ENCODE data around the gene CCDC169. TPM values are rescaled to one million over a fixed set of nuclear protein-coding genes. Genes with fewer than 3 reads are reported as not detected.
"Not testable (repeated sequence)": the region's sequence is repeated elsewhere in the genome, so short reads cannot be mapped to it uniquely, and the experiment has no call there.

The CCDC169 gene
- polyA plus RNA-seq, 1 donor (not counting 4 experiments of a cell fraction or from before 2014, with no cell fraction given) = 0.17 TPM

GRCh38 chr13:36328821-36329220, 31.2 kb upstream of the CCDC169 start:
- TF ChIP-seq EZH2 (IDR thresholded peaks at IDR 0.05; ENCODE audit: low read length) = no peak
- no peak for TF ChIP-seq CTCF (optimal IDR thresholded peaks at IDR 0.05 in 1 of 3, IDR thresholded peaks at IDR 0.05 in 1 of 3, conservative IDR thresholded peaks at IDR 0.05 in 1 of 3; ENCODE audit: extremely low read depth in 1 of 3, insufficient read depth in 2 of 3, low read length in 3 of 3)
- dilution Hi-C loops (cut with MboI; ENCODE audit: extremely low pct_ligation_motif_present, low sequenced_read_pairs) = no loop called here
- FAIRE-seq (no peak), DNase-seq (ENCODE audit: low read depth, low spot score) (no peak)
- no peak overlapping the region for H3K9ac ChIP-seq (ENCODE audit: control insufficient read depth, extremely low read depth, insufficient read depth, low read length)
- H3K9me3 ChIP-seq (ENCODE audit: control insufficient read depth, low read depth, low read length) = no peaks in the 10 kb centered on the region
- H3K4me1 ChIP-seq (ENCODE audit: control insufficient read depth, extremely low read depth, insufficient read depth, low read length) = peaks cover 7% of the 10 kb centered on the region
- no peak overlapping the region for H3K27ac ChIP-seq (ENCODE audit: control insufficient read depth, insufficient read depth, low read length)
- H3K27me3 ChIP-seq (ENCODE audit: control insufficient read depth, extremely low read depth, insufficient read depth, low read length) = no peaks in the 10 kb centered on the region
- H2AFZ ChIP-seq (ENCODE audit: control insufficient read depth, low read length) = no peak overlapping the region
- no peaks in the 10 kb centered on the region for H3K9me1 ChIP-seq (ENCODE audit: control insufficient read depth, extremely low read depth, insufficient read depth, low read length)
- peaks cover 4 to 16% of the 10 kb centered on the region in 2 experiments for H3K36me3 ChIP-seq (ENCODE audit: control insufficient read depth in 2 of 2, extremely low read depth in 1 of 2, insufficient read depth in 2 of 2, low read length in 2 of 2)
- H3K79me2 ChIP-seq (ENCODE audit: control insufficient read depth, insufficient read depth, low read length) = peaks cover 15% of the 10 kb centered on the region
- no peaks in the 10 kb centered on the region for H4K20me1 ChIP-seq (ENCODE audit: control insufficient read depth, extremely low read depth, insufficient read depth, low read length)
- H3K4me3 ChIP-seq (ENCODE audit: control insufficient read depth in 2 of 3, extremely low read depth in 1 of 3, insufficient read depth in 2 of 3, low read depth in 1 of 3, low read length in 3 of 3) = no peak overlapping the region
- H3K4me2 ChIP-seq (ENCODE audit: control insufficient read depth, extremely low read depth, insufficient read depth, low read depth, low read length) = no peak overlapping the region

GRCh38 chr13:36325912-36326311, 28.3 kb upstream of the CCDC169 start:
- no peaks in the 10 kb centered on the region for H3K9me1 ChIP-seq (ENCODE audit: control insufficient read depth, extremely low read depth, insufficient read depth, low read length)
- no peaks in the 10 kb centered on the region for H4K20me1 ChIP-seq (ENCODE audit: control insufficient read depth, extremely low read depth, insufficient read depth, low read length)
- no peak overlapping the region for H3K4me2 ChIP-seq (ENCODE audit: control insufficient read depth, extremely low read depth, insufficient read depth, low read depth, low read length)
- H3K36me3 ChIP-seq (ENCODE audit: control insufficient read depth in 2 of 2, extremely low read depth in 1 of 2, insufficient read depth in 2 of 2, low read length in 2 of 2) = peaks cover 3 to 16% of the 10 kb centered on the region in 2 experiments
- H2AFZ ChIP-seq (ENCODE audit: control insufficient read depth, low read length) = no peak overlapping the region
- DNase-seq (ENCODE audit: low read depth, low spot score) = no peak
- peaks cover 4% of the 10 kb centered on the region for H3K79me2 ChIP-seq (ENCODE audit: control insufficient read depth, insufficient read depth, low read length)
- dilution Hi-C loops (cut with MboI; ENCODE audit: extremely low pct_ligation_motif_present, low sequenced_read_pairs) = no loop called here
- no peaks in the 10 kb centered on the region for H3K27me3 ChIP-seq (ENCODE audit: control insufficient read depth, extremely low read depth, insufficient read depth, low read length)
- H3K4me3 ChIP-seq (ENCODE audit: control insufficient read depth in 2 of 3, extremely low read depth in 1 of 3, insufficient read depth in 2 of 3, low read depth in 1 of 3, low read length in 3 of 3) = no peak overlapping the region
- no peak overlapping the region for H3K27ac ChIP-seq (ENCODE audit: control insufficient read depth, insufficient read depth, low read length)
- no peak overlapping the region for H3K9ac ChIP-seq (ENCODE audit: control insufficient read depth, extremely low read depth, insufficient read depth, low read length)
- no peaks in the 10 kb centered on the region for H3K4me1 ChIP-seq (ENCODE audit: control insufficient read depth, extremely low read depth, insufficient read depth, low read length)
- FAIRE-seq = no peak
- no peaks in the 10 kb centered on the region for H3K9me3 ChIP-seq (ENCODE audit: control insufficient read depth, low read depth, low read length)
- TF ChIP-seq EZH2 (IDR thresholded peaks at IDR 0.05; ENCODE audit: low read length) (no peak), CTCF (optimal IDR thresholded peaks at IDR 0.05 in 1 of 3, IDR thresholded peaks at IDR 0.05 in 1 of 3, conservative IDR thresholded peaks at IDR 0.05 in 1 of 3; ENCODE audit: extremely low read depth in 1 of 3, insufficient read depth in 2 of 3, low read length in 3 of 3) (no peak)

GRCh38 chr13:36324881-36325280, 27.3 kb upstream of the CCDC169 start:
- H3K27me3 ChIP-seq (ENCODE audit: control insufficient read depth, extremely low read depth, insufficient read depth, low read length); dilution Hi-C loops (cut with MboI; ENCODE audit: extremely low pct_ligation_motif_present, low sequenced_read_pairs); DNase-seq (ENCODE audit: low read depth, low spot score); H3K4me3 ChIP-seq (ENCODE audit: control insufficient read depth in 2 of 3, extremely low read depth in 1 of 3, insufficient read depth in 2 of 3, low read depth in 1 of 3, low read length in 3 of 3); H4K20me1 ChIP-seq (ENCODE audit: control insufficient read depth, extremely low read depth, insufficient read depth, low read length); H3K79me2 ChIP-seq (ENCODE audit: control insufficient read depth, insufficient read depth, low read length); FAIRE-seq; H3K9ac ChIP-seq (ENCODE audit: control insufficient read depth, extremely low read depth, insufficient read depth, low read length); H3K9me3 ChIP-seq (ENCODE audit: control insufficient read depth, low read depth, low read length); H3K4me2 ChIP-seq (ENCODE audit: control insufficient read depth, extremely low read depth, insufficient read depth, low read depth, low read length); H3K27ac ChIP-seq (ENCODE audit: control insufficient read depth, insufficient read depth, low read length); H3K4me1 ChIP-seq (ENCODE audit: control insufficient read depth, extremely low read depth, insufficient read depth, low read length); H2AFZ ChIP-seq (ENCODE audit: control insufficient read depth, low read length); H3K9me1 ChIP-seq (ENCODE audit: control insufficient read depth, extremely low read depth, insufficient read depth, low read length): not testable (repeated sequence)
- H3K36me3 ChIP-seq (ENCODE audit: control insufficient read depth in 2 of 2, extremely low read depth in 1 of 2, insufficient read depth in 2 of 2, low read length in 2 of 2) = peaks cover 1 to 11% of the 10 kb centered on the region in 2 experiments

All from keratinocyte (primary cell).